Activated naive CD8-positive, alpha-beta T cell treated with anti-CD3 and anti-CD28 coated beads, Interleukin-2, amount 50 U/mL, for 24 hours (primary cell): ENCODE measurements around the gene STT3A.

Experiments
- ATAC-seq: fragments of 150-1000 bp; cut with Tn5 transposase; one replicate; pipeline ENCODE4 v1.10.0; 2021
- DNase-seq: peaks from one replicate; pipeline ENCODE4 v3.0.0; 2021
- H3K27ac Mint-ChIP-seq: one replicate; pipeline ENCODE4 v1.8.0; 2021; ENCODE audit warnings: mild to moderate bottlenecking, mixed read lengths
- H3K27me3 Mint-ChIP-seq: one replicate; pipeline ENCODE4 v1.8.0; 2021; ENCODE audit warnings: mixed read lengths
- H3K36me3 Mint-ChIP-seq: one replicate; pipeline ENCODE4 v1.8.0; 2021; ENCODE audit warnings: low read depth, mixed read lengths
- H3K4me1 Mint-ChIP-seq: one replicate; pipeline ENCODE4 v1.8.0; 2021; ENCODE audit warnings: mixed read lengths
- H3K4me3 Mint-ChIP-seq: one replicate; pipeline ENCODE4 v1.8.0; 2021; ENCODE audit warnings: mild to moderate bottlenecking, moderate library complexity, mixed read lengths
- H3K9me3 Mint-ChIP-seq: one replicate; pipeline ENCODE4 v1.8.0; 2021; ENCODE audit warnings: mixed read lengths

The STT3A gene

DNA sequence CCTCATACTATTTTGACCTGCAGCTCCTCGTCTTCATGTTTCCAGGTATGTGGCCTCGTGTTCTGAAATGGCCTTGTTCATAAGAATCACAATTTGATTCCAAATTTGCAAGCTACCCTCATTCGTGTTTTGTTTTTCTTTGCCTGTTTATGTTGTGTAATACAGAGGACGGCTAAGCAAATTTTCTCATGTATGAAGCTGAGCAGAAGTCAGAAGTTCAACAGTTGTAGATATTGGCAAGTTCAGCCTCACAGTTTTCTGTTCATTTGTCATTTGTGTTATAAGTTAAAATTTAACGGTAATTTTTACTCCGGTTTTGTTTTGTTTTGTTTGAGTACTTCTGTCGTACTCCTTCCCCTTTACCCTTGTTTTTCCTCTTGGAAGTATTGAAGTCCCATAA, 16.9 kb downstream of the STT3A start:
- Mint-ChIP-seq H3K9me3 (no peaks in the 10 kb centered on the region), H3K4me1 (no peaks in the 10 kb centered on the region), H3K27ac (no peak overlapping the region), H3K36me3 (peaks cover 65% of the 10 kb centered on the region), H3K4me3 (no peak overlapping the region), H3K27me3 (no peaks in the 10 kb centered on the region)
- DNase-seq (no peak), ATAC-seq (no peak)

DNA sequence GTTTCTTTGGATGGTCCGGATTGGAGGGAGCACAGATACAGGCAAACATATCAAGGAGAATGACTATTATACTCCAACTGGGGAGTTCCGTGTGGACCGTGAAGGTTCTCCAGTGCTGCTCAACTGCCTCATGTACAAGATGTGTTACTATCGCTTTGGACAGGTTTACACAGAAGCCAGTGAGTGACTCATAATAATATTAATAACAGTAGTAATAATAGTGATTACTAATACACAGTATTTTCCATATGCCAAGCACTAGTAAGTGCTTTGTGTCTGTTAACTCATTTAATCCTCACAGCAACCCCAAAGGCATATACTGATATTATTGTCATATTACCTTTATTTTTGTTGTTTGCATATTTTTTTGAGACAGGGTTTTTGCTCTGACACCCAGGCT, 25.7 kb downstream of the STT3A start:
- H3K36me3 Mint-ChIP-seq = peaks cover 58% of the 10 kb centered on the region
- DNase-seq = no peak
- no peak overlapping the region for H3K4me3 Mint-ChIP-seq
- H3K27ac Mint-ChIP-seq = no peak overlapping the region
- no peak for ATAC-seq
- H3K27me3 Mint-ChIP-seq = no peaks in the 10 kb centered on the region
- H3K9me3 Mint-ChIP-seq = no peaks in the 10 kb centered on the region
- H3K4me1 Mint-ChIP-seq = no peaks in the 10 kb centered on the region

DNA sequence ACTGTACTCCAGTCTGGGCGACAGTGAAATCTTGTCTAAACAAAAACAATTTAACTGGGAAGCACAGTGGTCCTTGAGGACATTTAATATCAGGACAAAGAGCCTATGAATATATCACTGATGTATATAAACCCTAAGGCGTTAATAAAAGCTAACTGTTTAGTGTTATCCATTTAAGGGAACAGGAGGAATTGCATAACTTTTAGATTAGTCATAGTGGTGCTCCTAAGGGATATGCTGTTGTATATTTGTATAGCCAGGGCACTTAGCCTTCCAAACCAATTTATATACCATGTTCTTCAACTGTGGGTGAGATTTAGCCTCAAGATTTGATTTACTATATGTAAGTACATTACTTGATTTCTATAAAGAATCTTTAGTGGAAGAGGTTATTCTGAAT, 29.3 kb downstream of the STT3A start:
- no peak for ATAC-seq
- peaks cover 53% of the 10 kb centered on the region for H3K36me3 Mint-ChIP-seq
- no peak overlapping the region for H3K27ac Mint-ChIP-seq
- no peaks in the 10 kb centered on the region for H3K27me3 Mint-ChIP-seq
- no peaks in the 10 kb centered on the region for H3K9me3 Mint-ChIP-seq
- DNase-seq = no peak
- H3K4me3 Mint-ChIP-seq = no peak overlapping the region
- peaks cover 19% of the 10 kb centered on the region for H3K4me1 Mint-ChIP-seq

DNA sequence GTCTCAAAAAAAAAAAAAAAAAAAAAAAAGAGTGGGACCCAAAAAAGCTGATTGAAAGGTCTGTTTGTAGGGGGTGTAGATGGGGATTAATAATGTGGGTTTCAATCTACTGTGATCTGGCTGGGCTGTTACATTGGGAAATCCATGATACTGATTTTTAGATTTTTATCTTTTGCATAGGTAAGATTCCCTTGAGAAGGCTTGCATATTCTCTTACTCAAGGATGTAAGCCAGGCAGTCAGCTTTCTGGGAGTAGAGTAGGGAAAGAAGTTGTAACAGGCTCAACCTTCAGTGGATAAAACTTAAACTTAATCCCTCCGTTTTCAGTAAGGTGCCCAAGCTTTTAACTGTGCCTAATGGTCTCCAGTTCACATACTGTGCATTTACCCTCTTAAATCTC, 30.4 kb downstream of the STT3A start:
- Mint-ChIP-seq H3K27ac (no peak overlapping the region), H3K4me1 (peaks cover 27% of the 10 kb centered on the region), H3K4me3 (no peak overlapping the region), H3K36me3 (peaks cover 54% of the 10 kb centered on the region), H3K27me3 (no peaks in the 10 kb centered on the region), H3K9me3 (no peaks in the 10 kb centered on the region)
- no peak for DNase-seq
- no peak for ATAC-seq

DNA sequence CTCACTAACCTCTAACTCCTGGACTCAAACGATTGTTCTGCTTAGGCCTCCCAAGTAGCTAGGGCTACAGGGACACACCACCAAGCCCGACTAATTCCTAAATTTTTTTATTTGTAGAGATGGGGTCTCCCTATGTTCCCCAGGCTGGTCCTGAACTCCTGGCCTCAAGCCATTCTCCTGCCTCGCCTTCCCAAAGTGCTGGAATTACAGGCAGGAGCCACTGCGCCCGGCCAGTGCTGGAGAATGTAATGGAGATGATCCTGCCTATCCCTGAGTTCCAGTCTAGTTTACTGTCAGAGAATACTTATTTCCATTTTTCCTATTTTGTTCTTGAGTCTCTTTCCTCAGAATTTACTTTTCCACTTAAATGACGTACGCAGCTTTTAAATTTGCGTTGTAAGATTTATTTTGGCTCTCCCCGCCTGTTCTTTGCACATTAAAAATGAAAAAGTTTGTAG, 32.1 kb downstream of the STT3A start, which contains the start of gene CHEK1:
TSS of gene CHEK1 (plus strand) at position 408 of the 458 bp plus-strand sequence. CDS start 1,606 bp downstream, outside the sequence.
- ATAC-seq (no peak), DNase-seq (no peak)
- peak within 1 kb of the TSS; percentile 89 for H3K4me3 Mint-ChIP-seq
- peaks cover 27% of the 10 kb centered on the region for H3K4me1 Mint-ChIP-seq
- H3K36me3 Mint-ChIP-seq = peaks cover 51% of the 10 kb centered on the region
- H3K9me3 Mint-ChIP-seq = no peaks in the 10 kb centered on the region
- peak within 1 kb of the TSS; percentile 100 for H3K27ac Mint-ChIP-seq
- H3K27me3 Mint-ChIP-seq = no peaks in the 10 kb centered on the region

DNA sequence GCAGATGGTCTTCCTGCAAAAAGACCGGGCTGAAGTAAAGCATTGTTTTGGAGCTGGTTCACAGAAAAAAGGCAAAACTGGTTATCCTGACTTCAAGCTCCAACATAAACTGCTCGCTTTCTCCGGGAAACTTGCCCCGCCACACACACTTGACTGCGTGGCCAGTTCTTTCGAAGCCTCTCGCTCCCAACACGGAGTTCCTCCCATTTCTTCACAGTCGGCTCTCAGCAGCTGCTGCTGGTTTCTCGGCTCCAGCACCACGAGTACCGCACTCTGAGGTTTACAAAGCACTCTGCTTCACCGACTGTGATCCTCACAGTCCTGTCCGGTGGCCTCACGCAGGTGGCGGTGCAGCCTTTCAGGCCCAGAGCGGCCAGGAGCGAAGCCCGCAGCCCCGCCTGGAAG, 32.6 kb downstream of the STT3A start:
- Mint-ChIP-seq H3K27ac (peak overlapping the region; percentile 100), H3K4me3 (peak overlapping the region; percentile 89), H3K36me3 (peaks cover 51% of the 10 kb centered on the region), H3K9me3 (no peaks in the 10 kb centered on the region), H3K4me1 (peaks cover 27% of the 10 kb centered on the region), H3K27me3 (no peaks in the 10 kb centered on the region)
- DNase-seq (no peak), ATAC-seq (peak; percentile 10)

DNA sequence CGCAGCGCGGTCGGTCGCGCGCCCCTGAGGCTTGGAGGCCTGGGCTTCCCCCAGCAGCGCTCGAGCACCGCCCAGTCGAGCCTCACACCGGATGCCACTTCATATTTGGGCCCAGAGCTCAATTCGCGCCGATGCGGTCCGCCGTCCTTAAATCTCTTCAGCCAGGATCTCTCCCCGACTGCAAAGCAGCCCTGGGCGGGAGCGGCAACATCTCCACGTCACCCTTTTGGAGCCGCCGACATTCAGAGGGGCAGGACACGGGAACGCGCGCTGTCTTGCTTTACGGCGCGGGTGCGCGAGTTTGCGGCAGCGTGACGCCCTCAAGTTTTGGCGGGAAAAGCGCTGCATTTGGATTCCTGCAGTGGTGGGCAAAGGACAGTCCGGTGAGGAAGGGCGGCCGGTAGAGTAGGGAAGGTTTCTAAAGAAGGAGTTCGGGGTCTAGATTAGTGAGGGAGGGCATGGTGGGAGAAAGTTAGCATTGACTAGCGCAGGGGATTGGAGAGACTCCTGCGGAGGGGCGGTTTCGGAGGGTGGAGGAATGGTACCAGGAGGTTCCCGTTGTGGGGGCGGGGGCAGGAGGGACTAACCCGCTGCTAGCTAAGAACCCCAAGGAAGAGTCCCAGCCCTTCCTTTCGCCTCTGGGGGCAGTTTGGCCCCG, 33.1 kb downstream of the STT3A start:
- Mint-ChIP-seq H3K9me3 (no peaks in the 10 kb centered on the region), H3K27ac (peak overlapping the region; percentile 100), H3K36me3 (peaks cover 49% of the 10 kb centered on the region), H3K27me3 (no peaks in the 10 kb centered on the region), H3K4me3 (peak overlapping the region; percentile 89), H3K4me1 (peaks cover 27% of the 10 kb centered on the region)
- DNase-seq (peak; percentile 90), ATAC-seq (peak; percentile 89)

DNA sequence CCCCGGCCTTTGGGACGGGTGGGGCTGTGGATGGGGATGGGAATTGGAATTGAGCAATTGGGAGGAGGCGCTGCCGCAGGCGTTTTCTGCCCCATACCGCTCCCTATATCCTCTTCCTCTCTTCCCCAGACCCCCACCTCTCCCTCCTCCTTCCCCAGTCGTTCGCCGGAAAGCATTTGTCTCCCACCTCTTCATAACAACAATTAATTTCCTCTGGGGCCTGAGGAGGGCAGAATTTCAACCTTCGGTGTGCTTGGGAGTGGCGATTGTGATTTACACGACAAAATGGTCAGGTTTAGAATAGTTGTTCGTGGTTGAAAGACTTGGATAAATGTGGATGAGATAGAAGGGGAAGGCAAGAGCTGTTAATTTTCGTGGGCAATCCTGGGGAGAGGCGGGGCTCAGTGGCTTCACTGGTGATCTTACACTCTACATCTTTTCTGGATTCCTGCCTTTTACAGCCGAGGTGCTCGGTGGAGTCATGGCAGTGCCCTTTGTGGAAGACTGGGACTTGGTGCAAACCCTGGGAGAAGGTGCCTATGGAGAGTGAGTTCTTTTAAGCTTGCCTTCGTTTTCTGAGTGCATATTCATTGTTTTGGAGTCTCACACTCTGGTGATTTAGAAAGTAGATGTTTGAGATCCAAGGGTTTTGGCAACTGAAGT, 33.8 kb downstream of the STT3A start:
- no peak for DNase-seq

DNA sequence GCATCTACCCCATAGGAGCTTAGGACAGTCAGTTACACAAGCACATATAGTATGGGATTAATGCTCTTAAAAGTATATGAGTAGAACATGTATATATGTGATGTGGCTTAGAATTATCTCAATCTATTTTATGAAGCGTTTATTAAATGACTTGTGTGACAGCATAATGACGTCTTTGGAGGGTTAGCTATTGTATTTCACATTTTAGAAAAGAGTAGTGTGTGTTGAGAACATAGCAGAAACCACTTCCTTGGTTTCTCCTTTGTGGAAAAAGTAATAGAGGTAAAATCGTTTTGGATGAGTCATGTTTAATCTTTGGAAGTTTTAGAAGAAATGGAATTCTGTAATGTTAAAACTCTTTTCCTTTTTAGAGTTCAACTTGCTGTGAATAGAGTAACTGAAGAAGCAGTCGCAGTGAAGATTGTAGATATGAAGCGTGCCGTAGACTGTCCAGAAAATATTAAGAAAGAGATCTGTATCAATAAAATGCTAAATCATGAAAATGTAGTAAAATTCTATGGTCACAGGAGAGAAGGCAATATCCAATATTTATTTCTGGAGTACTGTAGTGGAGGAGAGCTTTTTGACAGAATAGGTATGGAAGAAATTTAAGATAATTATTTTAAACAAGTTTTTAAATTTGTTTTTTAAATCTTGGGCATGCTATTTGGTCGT, 34.7 kb downstream of the STT3A start:
- Mint-ChIP-seq H3K27ac (peak overlapping the region; percentile 1), H3K4me1 (peaks cover 27% of the 10 kb centered on the region), H3K9me3 (no peaks in the 10 kb centered on the region), H3K36me3 (peaks cover 56% of the 10 kb centered on the region), H3K27me3 (no peaks in the 10 kb centered on the region), H3K4me3 (peak overlapping the region; percentile 89)
- DNase-seq (no peak), ATAC-seq (no peak)

More for the DNA sequence above, 33.8 kb downstream of the STT3A start:
- Mint-ChIP-seq H3K36me3 (peaks cover 53% of the 10 kb centered on the region), H3K27me3 (no peaks in the 10 kb centered on the region), H3K4me1 (peaks cover 27% of the 10 kb centered on the region), H3K9me3 (no peaks in the 10 kb centered on the region), H3K27ac (peak overlapping the region; percentile 100), H3K4me3 (peak overlapping the region; percentile 89)
- ATAC-seq = peak; percentile 50

DNA sequence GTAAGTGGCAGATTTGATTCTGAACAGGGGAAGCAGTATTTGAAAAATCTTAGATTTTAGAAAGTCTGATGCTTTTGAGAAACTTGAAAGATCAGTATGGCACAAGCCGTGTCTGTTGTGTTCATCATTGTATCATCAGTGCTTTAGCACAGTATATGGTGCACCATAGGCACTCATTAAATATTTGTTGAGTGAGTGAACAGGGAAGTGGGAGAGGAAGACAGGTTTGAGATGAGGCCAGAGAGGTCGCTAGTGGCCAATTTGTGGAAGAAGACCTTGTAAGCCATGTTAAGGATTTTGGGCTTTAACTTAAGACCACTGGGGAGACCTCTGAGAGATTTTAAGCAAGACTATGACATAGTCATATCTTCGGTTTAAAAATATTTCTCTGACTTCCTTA, 45.2 kb downstream of the STT3A start:
- H3K27me3 Mint-ChIP-seq = no peaks in the 10 kb centered on the region

DNA sequence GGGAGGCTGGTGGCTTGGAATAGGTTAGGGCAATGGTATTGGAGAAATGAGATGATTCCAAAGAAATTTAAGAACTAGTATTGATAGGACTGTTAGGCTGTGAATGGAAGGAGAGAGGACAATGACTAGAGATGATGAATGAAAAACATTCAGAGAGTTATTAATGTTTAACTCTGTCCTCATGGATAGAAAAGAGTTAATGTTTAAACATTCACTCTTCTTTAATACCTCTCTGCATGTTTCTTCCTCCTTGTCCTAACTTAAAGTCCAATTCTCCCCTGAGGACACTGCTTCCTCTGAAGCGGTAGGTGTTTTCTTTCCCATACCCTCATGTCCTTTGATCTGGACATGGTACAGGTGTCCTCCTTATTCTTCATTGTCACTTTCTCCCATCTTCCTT, 45.7 kb downstream of the STT3A start:
- Mint-ChIP-seq H3K36me3 (peaks cover 71% of the 10 kb centered on the region), H3K27me3 (no peaks in the 10 kb centered on the region), H3K4me3 (no peak overlapping the region), H3K9me3 (no peaks in the 10 kb centered on the region), H3K4me1 (no peaks in the 10 kb centered on the region), H3K27ac (no peak overlapping the region)
- ATAC-seq (no peak), DNase-seq (no peak)

More for the DNA sequence above, 45.2 kb downstream of the STT3A start:
- no peaks in the 10 kb centered on the region for H3K4me1 Mint-ChIP-seq
- ATAC-seq (no peak), DNase-seq (no peak)
- H3K36me3 Mint-ChIP-seq = peaks cover 75% of the 10 kb centered on the region
- no peaks in the 10 kb centered on the region for H3K9me3 Mint-ChIP-seq
- no peak overlapping the region for H3K4me3 Mint-ChIP-seq
- no peak overlapping the region for H3K27ac Mint-ChIP-seq

DNA sequence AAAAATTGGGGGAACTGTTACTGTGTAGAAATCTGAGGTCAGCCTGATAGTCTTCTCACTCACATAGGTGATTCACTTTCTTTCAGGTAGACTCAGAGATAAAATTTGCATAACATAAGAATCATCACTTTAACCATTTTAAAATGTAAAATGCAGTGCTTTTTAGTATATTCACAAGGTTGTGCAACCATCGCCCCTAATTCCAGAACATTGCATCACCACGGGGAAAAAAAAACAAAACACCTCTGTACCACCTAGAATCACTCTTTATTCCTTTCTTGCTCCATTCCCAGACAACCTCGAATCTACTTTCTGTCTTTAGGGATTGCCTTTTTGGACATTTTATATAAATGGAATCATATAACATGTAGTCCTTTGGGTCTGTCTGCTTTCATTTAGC, 53.2 kb downstream of the STT3A start:
- Mint-ChIP-seq H3K27ac (no peak overlapping the region), H3K36me3 (peaks cover 77% of the 10 kb centered on the region), H3K27me3 (no peaks in the 10 kb centered on the region), H3K4me1 (no peaks in the 10 kb centered on the region), H3K4me3 (no peak overlapping the region), H3K9me3 (no peaks in the 10 kb centered on the region)
- no peak for DNase-seq
- no peak for ATAC-seq

DNA sequence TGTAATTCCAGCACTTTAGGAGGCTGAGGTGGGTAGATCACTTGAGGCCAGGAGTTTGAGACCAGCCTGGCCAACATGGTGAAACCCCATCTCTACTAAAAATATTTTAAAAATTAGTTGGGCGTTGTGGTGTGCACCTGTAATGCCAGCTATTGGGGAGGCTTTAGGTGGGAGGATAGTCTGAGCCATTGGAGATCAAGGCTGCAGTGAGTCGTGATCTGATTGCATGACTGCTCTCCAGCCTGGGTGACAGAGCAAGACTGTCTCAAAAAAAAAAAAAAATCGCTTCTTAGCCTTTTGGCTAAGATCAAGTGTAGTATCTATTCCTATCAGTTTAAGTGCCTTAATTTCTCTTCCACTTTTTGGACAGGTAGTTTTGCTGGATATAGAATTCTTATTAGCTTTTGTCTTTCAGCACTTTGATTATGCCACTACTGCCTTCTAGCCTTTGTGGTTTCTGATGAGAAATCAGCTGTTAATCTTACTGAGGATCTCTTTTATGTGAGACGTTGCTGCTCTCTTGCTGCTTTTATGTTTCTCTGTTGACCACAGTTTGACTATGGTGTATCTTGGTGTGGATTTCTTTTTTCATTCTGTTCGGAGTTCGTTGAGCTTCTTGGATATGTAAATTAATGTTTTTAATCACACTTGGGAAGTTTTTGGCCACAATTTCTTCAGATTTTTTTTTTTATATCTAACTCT, 57.0 kb downstream of the STT3A start:
- Mint-ChIP-seq H3K27ac (no peak overlapping the region), H3K4me1 (no peaks in the 10 kb centered on the region), H3K9me3 (no peaks in the 10 kb centered on the region), H3K27me3 (no peaks in the 10 kb centered on the region), H3K36me3 (peaks cover 74% of the 10 kb centered on the region), H3K4me3 (no peak overlapping the region)
- ATAC-seq = no peak
- DNase-seq = no peak

DNA sequence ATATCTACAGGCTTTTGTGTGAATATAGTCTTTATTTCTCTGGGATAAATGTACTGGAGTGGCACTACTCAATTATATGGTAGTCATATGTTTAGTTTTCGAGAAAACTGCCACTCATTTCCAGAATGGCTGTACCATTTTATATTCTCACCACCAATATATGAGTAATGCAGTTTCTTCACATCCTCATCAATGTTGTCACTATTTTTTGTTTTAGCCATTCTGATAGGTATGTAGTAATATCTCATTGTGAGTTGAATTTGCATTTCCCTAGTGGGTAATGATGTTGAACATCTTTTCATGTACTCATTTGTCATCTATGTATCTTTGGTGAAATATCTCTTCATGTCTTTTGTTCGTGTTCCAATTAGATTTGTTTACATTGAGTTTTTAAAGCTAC, 70.0 kb downstream of the STT3A start:
- DNase-seq (no peak), ATAC-seq (no peak)
- peaks cover 21% of the 10 kb centered on the region for H3K9me3 Mint-ChIP-seq
- peaks cover 76% of the 10 kb centered on the region for H3K36me3 Mint-ChIP-seq
- no peak overlapping the region for H3K4me3 Mint-ChIP-seq
- H3K4me1 Mint-ChIP-seq = peaks cover 8% of the 10 kb centered on the region
- no peaks in the 10 kb centered on the region for H3K27me3 Mint-ChIP-seq
- H3K27ac Mint-ChIP-seq = no peak overlapping the region
